ENCODE data around the gene PRMT3. TPM values are rescaled to one million over a fixed set of nuclear protein-coding genes. Genes with fewer than 3 reads are reported as not detected.
"Not testable (repeated sequence)": the region's sequence is repeated elsewhere in the genome, so short reads cannot be mapped to it uniquely, and the experiment has no call there.

The PRMT3 gene
- 46.4 and 51.6 TPM in 2 replicates for total RNA-seq (2014; rRNA removed; shearing (Covaris generic))
- polyA plus RNA-seq (2015; cell fraction: cytosol; rRNA removed): 39.9 and 47.1 TPM in 2 replicates
- 52.1 and 56.8 TPM in 2 replicates for polyA plus RNA-seq (2015; cell fraction: nucleus; rRNA removed)

GRCh38 chr11:20387261-20388095 is at the start of gene PRMT3:
Gene PRMT3, plus strand, starts transcription at chr11:20387716. Its CDS starts 31 bp downstream, at chr11:20387747.
- in situ Hi-C loops (cut with HindIII; ENCODE audit: low pct_unique_long_range_greater_than_20kb, low sequenced_read_pairs): no loop called here
- DNase-seq (ENCODE audit: low read depth, low spot score): peak; percentile 93

DNA sequence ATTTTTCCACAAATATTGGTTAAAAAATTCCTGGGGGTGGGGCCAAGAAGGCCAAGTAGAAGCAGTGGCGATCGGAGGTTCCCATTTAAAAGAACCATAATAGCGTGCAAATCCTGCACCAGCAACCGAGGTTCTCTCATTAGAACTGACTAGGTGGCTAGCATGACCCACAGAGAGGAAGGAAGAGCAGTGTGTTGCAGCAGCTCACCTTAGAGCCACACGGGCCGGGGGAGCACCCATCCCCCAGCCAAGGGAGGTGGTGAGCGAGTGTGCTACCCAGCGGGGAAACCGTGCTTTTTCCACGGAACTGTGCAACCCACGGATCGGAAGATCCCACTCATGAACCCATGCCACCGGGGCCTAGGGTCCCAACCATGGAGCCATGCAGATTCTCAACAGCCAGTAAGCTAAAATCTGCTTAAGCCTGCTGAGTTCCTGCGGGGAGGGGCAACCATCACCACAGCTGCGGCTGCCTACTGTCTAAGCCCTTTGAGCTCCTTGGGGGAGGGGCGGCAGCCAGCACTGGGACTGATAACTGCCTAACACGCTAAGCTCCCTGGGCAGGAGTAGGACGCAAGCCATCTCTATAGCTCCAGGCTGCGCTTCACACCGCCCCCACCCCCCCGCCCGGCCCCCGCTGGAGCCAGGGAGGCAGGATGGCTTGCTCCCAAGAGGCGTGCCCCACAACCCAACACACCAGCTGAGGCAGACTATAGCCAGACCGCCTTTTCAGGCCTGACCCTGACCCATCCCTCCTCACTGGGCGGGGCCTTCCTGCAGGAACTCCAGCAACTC is 45.0 kb upstream of the PRMT3 start:
- DNase-seq (ENCODE audit: low read depth, low spot score): no peak
- in situ Hi-C loops (cut with HindIII; ENCODE audit: low pct_unique_long_range_greater_than_20kb, low sequenced_read_pairs): no loop called here

DNA sequence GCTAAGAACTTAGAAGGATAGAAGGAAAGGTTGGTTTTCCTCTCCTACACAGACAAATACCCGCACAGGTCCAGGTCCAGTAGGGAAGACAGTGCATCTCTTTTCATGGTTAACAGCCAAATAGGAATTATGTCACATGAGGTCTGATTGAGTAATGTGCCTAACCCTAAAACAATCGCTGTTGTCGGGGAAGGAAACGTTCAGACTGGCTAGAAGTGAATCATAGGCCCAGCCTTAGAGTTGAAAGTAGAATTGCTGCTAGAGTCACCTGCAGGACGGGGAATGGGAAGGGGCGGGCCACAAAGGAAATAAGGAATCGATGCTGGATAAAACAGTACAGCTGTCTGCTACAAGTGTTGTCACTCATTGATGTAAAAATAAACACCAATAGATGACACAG is 36.4 kb upstream of the PRMT3 start:
- in situ Hi-C loops (cut with HindIII; ENCODE audit: low pct_unique_long_range_greater_than_20kb, low sequenced_read_pairs): no loop called here
- DNase-seq (ENCODE audit: low read depth, low spot score): peak; percentile 32

DNA sequence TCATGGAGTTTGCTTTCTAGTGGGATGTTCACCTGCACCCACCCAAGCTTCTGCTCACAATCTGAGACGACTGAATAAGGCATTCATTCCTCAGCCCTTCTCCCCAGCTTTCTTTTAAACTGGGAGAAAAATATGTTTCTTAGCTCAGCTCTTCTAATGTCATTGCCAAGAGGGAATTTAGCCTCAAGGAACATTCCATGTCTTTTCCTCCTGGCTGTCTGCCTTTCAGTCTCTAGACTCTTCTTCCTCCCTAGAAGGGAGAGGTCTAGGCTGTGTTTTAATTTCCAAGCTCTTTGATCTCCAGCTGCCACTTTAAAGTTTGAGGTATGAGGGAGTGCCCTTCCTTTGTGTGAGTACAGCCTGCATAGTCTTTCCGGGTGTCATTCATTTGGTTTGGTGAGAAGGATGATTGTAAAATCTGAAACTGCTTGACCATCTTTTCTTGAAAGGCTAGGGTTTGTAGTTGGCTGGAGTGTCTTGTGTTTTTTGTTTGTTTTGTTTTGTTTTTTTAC is 35.7 kb upstream of the PRMT3 start:
- DNase-seq (ENCODE audit: low read depth, low spot score): no peak
- in situ Hi-C loops (cut with HindIII; ENCODE audit: low pct_unique_long_range_greater_than_20kb, low sequenced_read_pairs): no loop called here

- peak; percentile 68 for DNase-seq (ENCODE audit: low read depth, low spot score)
- in situ Hi-C loops (cut with HindIII; ENCODE audit: low pct_unique_long_range_greater_than_20kb, low sequenced_read_pairs): no loop called here
Measured at GRCh38 chr11:20353829-20354434, 33.6 kb upstream of the PRMT3 start.

GRCh38 chr11:20355221-20356219 is 32.0 kb upstream of the PRMT3 start:
- in situ Hi-C loops (cut with HindIII; ENCODE audit: low pct_unique_long_range_greater_than_20kb, low sequenced_read_pairs): no loop called here
- peak; percentile 76 for DNase-seq (ENCODE audit: low read depth, low spot score)

DNA sequence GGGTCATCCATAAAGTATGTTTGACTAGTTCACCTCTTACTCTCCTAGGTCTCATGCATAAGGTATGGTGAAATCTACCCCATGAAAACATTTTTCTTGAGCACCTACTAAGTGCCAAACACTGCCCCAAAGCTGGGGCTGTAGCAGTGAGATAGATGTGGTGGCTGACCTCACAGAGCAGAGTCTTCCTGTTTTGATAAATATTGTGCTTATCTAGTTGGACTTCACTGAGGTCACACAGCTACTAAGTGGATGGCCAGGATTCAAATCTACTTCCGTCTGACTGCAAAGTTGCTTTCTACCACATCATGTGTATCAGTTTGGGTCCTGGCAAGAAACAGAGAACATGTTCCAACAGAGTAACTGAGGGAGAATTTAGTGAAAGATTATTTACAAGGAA is 30.4 kb upstream of the PRMT3 start:
- no peak for DNase-seq (ENCODE audit: low read depth, low spot score)
- in situ Hi-C loops (cut with HindIII; ENCODE audit: low pct_unique_long_range_greater_than_20kb, low sequenced_read_pairs): no loop called here

DNA sequence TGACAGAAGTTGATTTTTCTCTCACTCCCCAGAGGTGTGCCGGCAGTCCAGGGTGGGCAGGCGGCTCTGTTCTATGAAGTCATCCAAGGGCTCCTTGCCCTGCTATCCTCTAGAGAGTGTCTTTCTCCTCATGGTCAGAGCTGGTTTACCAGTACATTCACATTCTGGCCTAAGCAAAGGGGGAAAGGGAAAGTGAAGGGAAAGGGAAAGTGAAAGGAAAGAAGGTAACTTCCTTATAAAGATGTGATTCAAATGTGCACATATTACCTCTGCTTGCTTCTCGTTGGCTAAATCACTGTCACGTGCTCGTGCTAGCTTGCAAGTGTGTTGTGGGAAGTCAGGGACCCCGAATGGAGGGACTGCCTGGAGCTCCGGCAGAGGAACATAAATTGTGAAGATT is 26.9 kb upstream of the PRMT3 start:
- no peak for DNase-seq (ENCODE audit: low read depth, low spot score)
- in situ Hi-C loops (cut with HindIII; ENCODE audit: low pct_unique_long_range_greater_than_20kb, low sequenced_read_pairs): no loop called here

GRCh38 chr11:20362481-20362880 is 25.0 kb upstream of the PRMT3 start:
- DNase-seq (ENCODE audit: low read depth, low spot score): no peak
- in situ Hi-C loops (cut with HindIII; ENCODE audit: low pct_unique_long_range_greater_than_20kb, low sequenced_read_pairs): no loop called here

GRCh38 chr11:20363149-20363499 is 24.4 kb upstream of the PRMT3 start:
- no peak for DNase-seq (ENCODE audit: low read depth, low spot score)
- in situ Hi-C loops (cut with HindIII; ENCODE audit: low pct_unique_long_range_greater_than_20kb, low sequenced_read_pairs): no loop called here

GRCh38 chr11:20363500-20364340 is 23.8 kb upstream of the PRMT3 start, which contains the start of gene HTATIP2:
Gene HTATIP2, plus strand, starts transcription at chr11:20363714. Its CDS starts 524 bp downstream, at chr11:20364238.
- in situ Hi-C loops (cut with HindIII; ENCODE audit: low pct_unique_long_range_greater_than_20kb, low sequenced_read_pairs): no loop called here
- DNase-seq (ENCODE audit: low read depth, low spot score): peak; percentile 23

DNA sequence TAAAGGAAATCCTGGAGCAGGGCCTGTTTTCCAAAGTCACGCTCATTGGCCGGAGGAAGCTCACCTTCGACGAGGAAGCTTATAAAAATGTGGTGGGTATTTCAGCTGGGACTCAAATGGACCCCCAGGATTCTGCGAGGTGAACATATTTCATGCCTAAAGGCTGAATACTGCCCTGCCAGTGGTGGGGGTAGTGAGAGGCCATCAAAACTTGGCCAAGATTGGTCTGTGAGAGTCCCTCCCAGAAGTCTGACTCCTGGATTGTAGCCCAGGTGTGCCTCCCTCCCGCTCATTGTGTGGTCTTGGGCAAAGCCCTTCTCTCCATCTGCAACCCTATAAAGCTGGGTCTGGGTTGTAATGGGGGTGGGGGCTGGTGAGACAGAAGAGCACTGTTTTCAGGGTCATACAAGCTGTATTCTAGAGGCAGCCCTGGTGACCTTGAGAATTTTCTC is 23.1 kb upstream of the PRMT3 start:
- DNase-seq (ENCODE audit: low read depth, low spot score): no peak
- in situ Hi-C loops (cut with HindIII; ENCODE audit: low pct_unique_long_range_greater_than_20kb, low sequenced_read_pairs): no loop called here

- DNase-seq (ENCODE audit: low read depth, low spot score); in situ Hi-C loops (cut with HindIII; ENCODE audit: low pct_unique_long_range_greater_than_20kb, low sequenced_read_pairs): not testable (repeated sequence)
Measured at GRCh38 chr11:20365465-20365864, 22.1 kb upstream of the PRMT3 start.

DNA sequence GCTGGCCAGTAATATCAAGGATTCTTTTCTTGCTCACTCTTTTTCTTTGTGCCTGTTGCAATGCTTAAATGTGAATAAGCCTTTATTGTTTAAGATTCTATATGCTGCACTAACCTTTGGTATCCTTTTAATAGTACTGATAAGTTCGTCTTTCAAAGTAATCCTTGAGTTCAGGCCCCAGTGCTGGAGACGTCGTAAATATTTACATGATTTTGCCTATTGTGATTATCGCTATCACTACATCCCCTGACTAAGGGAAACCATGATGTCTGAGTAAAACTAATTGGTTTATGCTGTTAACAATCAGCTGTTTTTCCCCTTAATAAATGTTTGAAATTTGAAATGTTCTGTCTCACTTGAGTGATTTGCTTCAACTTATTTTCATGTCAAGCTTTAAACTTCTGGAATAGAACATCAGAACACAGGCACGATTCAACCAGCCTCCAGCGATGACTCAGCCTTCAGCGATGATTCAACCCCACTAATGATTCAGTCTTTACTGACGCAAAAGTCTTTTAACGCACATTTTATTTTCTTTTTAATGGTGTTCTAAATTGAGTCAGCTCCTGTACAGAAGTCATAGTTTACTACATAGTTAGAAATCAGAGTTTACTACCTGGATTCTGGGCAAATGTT is 20.1 kb upstream of the PRMT3 start:
- peak; percentile 72 for DNase-seq (ENCODE audit: low read depth, low spot score)

DNA sequence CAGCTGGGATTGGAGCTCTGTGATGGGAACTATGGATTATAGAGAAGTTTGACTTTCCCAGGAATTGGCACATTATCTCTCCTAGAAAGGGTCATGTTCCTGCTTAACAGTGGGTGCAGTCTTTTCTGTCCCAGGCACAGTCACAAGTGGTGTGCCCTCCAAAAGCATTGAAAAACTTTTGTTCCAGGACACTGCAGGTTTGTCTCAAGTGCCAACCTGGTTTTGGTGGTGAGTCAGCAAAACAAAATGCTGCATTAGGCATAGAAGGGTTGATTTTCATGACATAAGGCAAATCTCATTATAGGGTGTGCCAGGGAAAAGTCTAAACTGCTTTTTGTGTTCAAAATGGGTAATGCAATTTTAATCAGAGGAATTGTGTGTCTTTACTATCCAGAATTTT is 19.1 kb upstream of the PRMT3 start:
- DNase-seq (ENCODE audit: low read depth, low spot score): peak; percentile 22
- in situ Hi-C loops (cut with HindIII; ENCODE audit: low pct_unique_long_range_greater_than_20kb, low sequenced_read_pairs): no loop called here

More for the DNA sequence above, 20.1 kb upstream of the PRMT3 start:
- in situ Hi-C loops (cut with HindIII; ENCODE audit: low pct_unique_long_range_greater_than_20kb, low sequenced_read_pairs): no loop called here
